ENCODE results near the gene USHBP1.

DNA sequence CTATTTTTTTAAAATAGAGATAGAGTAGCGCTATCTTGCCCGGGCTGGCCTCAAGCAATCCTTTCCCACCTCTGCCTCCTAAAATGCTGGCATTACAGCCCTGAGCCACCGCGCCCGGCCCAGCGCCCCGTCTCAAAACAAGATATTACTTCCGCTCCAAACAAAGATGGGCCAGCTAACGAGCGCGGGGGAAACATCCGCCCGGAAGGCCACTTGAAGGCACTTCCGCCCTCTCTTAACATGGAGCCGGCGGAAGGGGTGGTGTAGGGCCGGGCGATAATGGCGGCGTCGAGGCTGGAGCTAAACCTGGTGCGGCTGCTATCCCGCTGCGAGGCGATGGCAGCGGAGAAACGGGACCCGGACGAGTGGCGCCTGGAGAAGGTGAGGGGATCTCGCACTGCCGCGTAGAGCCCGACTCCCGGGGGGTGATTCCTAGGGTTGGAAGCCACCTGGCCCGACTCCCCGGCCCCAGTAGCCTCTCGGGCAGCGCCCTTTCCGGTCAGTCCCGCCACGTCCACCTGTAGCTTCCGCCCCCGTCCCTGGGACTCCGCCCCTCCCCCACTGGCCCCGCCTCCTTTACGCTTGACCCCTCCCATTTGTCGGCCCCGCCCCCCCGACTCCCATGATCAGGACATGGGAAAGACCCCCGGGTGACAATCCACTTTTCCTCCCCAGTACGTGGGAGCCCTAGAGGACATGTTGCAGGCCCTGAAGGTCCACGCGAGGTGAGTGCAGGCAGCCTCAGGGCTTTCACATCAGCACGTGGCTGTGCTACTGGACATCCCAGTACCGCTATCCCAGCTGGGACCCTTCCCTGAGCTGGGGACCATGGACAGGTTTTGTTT lies 49.2 kb downstream of the USHBP1 start, which contains the start of gene USE1:
- no peak for TF ChIP-seq POLR2A (IDR thresholded peaks at IDR 0.05)
- TF ChIP-seq, protein P1, sequence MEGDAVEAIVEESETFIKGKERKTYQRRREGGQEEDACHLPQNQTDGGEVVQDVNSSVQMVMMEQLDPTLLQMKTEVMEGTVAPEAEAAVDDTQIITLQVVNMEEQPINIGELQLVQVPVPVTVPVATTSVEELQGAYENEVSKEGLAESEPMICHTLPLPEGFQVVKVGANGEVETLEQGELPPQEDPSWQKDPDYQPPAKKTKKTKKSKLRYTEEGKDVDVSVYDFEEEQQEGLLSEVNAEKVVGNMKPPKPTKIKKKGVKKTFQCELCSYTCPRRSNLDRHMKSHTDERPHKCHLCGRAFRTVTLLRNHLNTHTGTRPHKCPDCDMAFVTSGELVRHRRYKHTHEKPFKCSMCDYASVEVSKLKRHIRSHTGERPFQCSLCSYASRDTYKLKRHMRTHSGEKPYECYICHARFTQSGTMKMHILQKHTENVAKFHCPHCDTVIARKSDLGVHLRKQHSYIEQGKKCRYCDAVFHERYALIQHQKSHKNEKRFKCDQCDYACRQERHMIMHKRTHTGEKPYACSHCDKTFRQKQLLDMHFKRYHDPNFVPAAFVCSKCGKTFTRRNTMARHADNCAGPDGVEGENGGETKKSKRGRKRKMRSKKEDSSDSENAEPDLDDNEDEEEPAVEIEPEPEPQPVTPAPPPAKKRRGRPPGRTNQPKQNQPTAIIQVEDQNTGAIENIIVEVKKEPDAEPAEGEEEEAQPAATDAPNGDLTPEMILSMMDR (IDR thresholded peaks at IDR 0.05) = no peak

Data from testis (tissue), 2 donors.